Neural progenitor cell (in vitro differentiated cells): ENCODE results near the gene APH1B. TPM values are rescaled to one million over a fixed set of nuclear protein-coding genes. Genes with fewer than 3 reads are reported as not detected.

Source experiments
- DNase-seq: peaks from one replicate; pipeline ENCODE4 v3.0.0-alpha.2; 2016; ENCODE audit warnings: low spot score
- H2AFZ ChIP-seq: fragments of 200-600 bp; sonication (generic); replicated peaks from 2 replicates; pipeline ENCODE4 v1.6.1; 2016; ENCODE audit warnings: antibody characterized with exemption
- H3F3A ChIP-seq: fragments of 200-600 bp; sonication (generic); 2 replicates; pipeline ENCODE4 v1.6.1; 2016; ENCODE audit warnings: antibody characterized with exemption, low read depth
- H3K27ac ChIP-seq: fragments of 200-600 bp; sonication (generic); 2 replicates; pipeline ENCODE4 v1.5.1; 2016; ENCODE audit warnings: mild to moderate bottlenecking
- H3K27me3 ChIP-seq: fragments of 200-600 bp; sonication (generic); 2 replicates; pipeline ENCODE4 v1.6.1; 2016; ENCODE audit warnings: mild to moderate bottlenecking, moderate library complexity
- H3K36me3 ChIP-seq: fragments of 200-600 bp; sonication (generic); 2 replicates; pipeline ENCODE4 v1.5.1; 2016
- H3K4me1 ChIP-seq: fragments of 200-600 bp; sonication (generic); 2 replicates; pipeline ENCODE4 v1.6.1; 2016; ENCODE audit warnings: mixed run types
- H3K4me2 ChIP-seq: fragments of 200-600 bp; sonication (generic); 2 replicates; pipeline ENCODE4 v1.6.1; 2016
- H3K4me3 ChIP-seq: fragments of 200-600 bp; sonication (generic); 2 replicates; pipeline ENCODE4 v1.5.1; 2016
- H3K79me2 ChIP-seq: fragments of 200-600 bp; sonication (generic); 2 replicates; pipeline ENCODE4 v1.6.1; 2016; ENCODE audit warnings: low read depth
- H3K9ac ChIP-seq: fragments of 200-600 bp; sonication (generic); 2 replicates; pipeline ENCODE4 v1.6.1; 2016
- H3K9me3 ChIP-seq: fragments of 200-600 bp; sonication (generic); 2 replicates; pipeline ENCODE4 v1.5.1; 2016; ENCODE audit warnings: low read depth
- H4K20me1 ChIP-seq: fragments of 200-600 bp; sonication (generic); 2 replicates; pipeline ENCODE4 v1.6.1; 2016; ENCODE audit warnings: low read depth
- H3K27ac Mint-ChIP-seq: 3 replicates; pipeline ENCODE4 v1.8.0; 2021; ENCODE audit warnings: mixed read lengths
- H3K27me3 Mint-ChIP-seq: 2 replicates; pipeline ENCODE4 v1.8.0; 2022; ENCODE audit warnings: low read depth, mild to moderate bottlenecking, inconsistent platforms, moderate library complexity, mixed read lengths; ENCODE audit not compliant: insufficient read depth
- H3K36me3 Mint-ChIP-seq: 3 replicates; pipeline ENCODE4 v1.8.0; 2021; ENCODE audit warnings: mixed read lengths
- H3K4me1 Mint-ChIP-seq: 3 replicates; pipeline ENCODE4 v1.8.0; 2021; ENCODE audit warnings: mixed read lengths
- H3K4me3 Mint-ChIP-seq: 3 replicates; pipeline ENCODE4 v1.8.0; 2021; ENCODE audit warnings: mild to moderate bottlenecking, moderate library complexity, mixed read lengths
- H3K9me3 Mint-ChIP-seq: 3 replicates; pipeline ENCODE4 v1.8.0; 2020; ENCODE audit warnings: mixed read lengths
- CTCF ChIP-seq: fragments of 200-600 bp; sonication (generic); IDR thresholded peaks from 2 replicates; pipeline ENCODE4 v1.5.1; 2017; ENCODE audit warnings: antibody characterized with exemption, mild to moderate bottlenecking
- EZH2 ChIP-seq: fragments of 200-600 bp; sonication (generic); IDR thresholded peaks from 2 replicates; pipeline ENCODE4 v1.6.1; 2017; ENCODE audit warnings: antibody characterized with exemption, mild to moderate bottlenecking, moderate library complexity
- EZH2phosphoT487 ChIP-seq: fragments of 200-600 bp; sonication (generic); IDR thresholded peaks from 2 replicates; pipeline ENCODE4 v1.6.1; 2017; ENCODE audit warnings: antibody characterized with exemption
- total RNA-seq: library from RNA; depleted of rRNA; stranded (reverse); fragments of >200 nt; gene quantifications from 2 replicates; pipeline ENCODE4 v1.2.3, GENCODE V29; 2015; ENCODE audit warnings: low replicate concordance

Gene APH1B
- total RNA-seq, 1 donor from 2014 or later = 4.0 TPM

- Mint-ChIP-seq H3K27ac (no peak overlapping the region), H3K4me1 (peaks cover 4% of the 10 kb centered on the region), H3K4me3 (no peak overlapping the region), H3K27me3 (peaks cover 4% of the 10 kb centered on the region), H3K9me3 (no peaks in the 10 kb centered on the region), H3K36me3 (peaks cover 1% of the 10 kb centered on the region)
- no peaks in the 10 kb centered on the region for H3K4me1 ChIP-seq
- H3K4me2 ChIP-seq = no peak overlapping the region
- no peaks in the 10 kb centered on the region for H3K27me3 ChIP-seq
- H3K27ac ChIP-seq = no peak overlapping the region
- no peak overlapping the region for H3K4me3 ChIP-seq
- no peaks in the 10 kb centered on the region for H4K20me1 ChIP-seq
- H3F3A ChIP-seq = no peaks in the 10 kb centered on the region
- no peak overlapping the region for H3K9ac ChIP-seq
- H2AFZ ChIP-seq = no peak overlapping the region
- no peak for DNase-seq
- no peaks in the 10 kb centered on the region for H3K36me3 ChIP-seq
- TF ChIP-seq EZH2phosphoT487 = no peak
- TF ChIP-seq CTCF = no peak
- TF ChIP-seq EZH2 = no peak
- no peaks in the 10 kb centered on the region for H3K9me3 ChIP-seq
- H3K79me2 ChIP-seq = no peaks in the 10 kb centered on the region
Observed at GRCh38 chr15:63330926-63331325, 53.5 kb downstream of the APH1B start.

- Mint-ChIP-seq H3K27me3 (peaks cover 4% of the 10 kb centered on the region), H3K9me3 (no peaks in the 10 kb centered on the region), H3K4me1 (peaks cover 4% of the 10 kb centered on the region), H3K27ac (no peak overlapping the region), H3K36me3 (peaks cover 1% of the 10 kb centered on the region), H3K4me3 (no peak overlapping the region)
- no peak overlapping the region for H3K4me3 ChIP-seq
- H3K79me2 ChIP-seq = no peaks in the 10 kb centered on the region
- no peaks in the 10 kb centered on the region for H3K36me3 ChIP-seq
- no peak overlapping the region for H3K9ac ChIP-seq
- no peaks in the 10 kb centered on the region for H4K20me1 ChIP-seq
- no peak for DNase-seq
- H3K27me3 ChIP-seq = no peaks in the 10 kb centered on the region
- TF ChIP-seq EZH2phosphoT487 = no peak
- TF ChIP-seq EZH2 = no peak
- TF ChIP-seq CTCF = no peak
- H3K27ac ChIP-seq = no peak overlapping the region
- H3K4me2 ChIP-seq = no peak overlapping the region
- no peaks in the 10 kb centered on the region for H3K4me1 ChIP-seq
- H2AFZ ChIP-seq = no peak overlapping the region
- no peaks in the 10 kb centered on the region for H3K9me3 ChIP-seq
- no peaks in the 10 kb centered on the region for H3F3A ChIP-seq
Observed at GRCh38 chr15:63331456-63331855, 54.1 kb downstream of the APH1B start.

- H3K9me3 Mint-ChIP-seq = no peaks in the 10 kb centered on the region
- Histone ChIP-seq H2AFZ (no peak overlapping the region), H3K9me3 (no peaks in the 10 kb centered on the region), H3K4me3 (no peak overlapping the region), H3K27me3 (no peaks in the 10 kb centered on the region), H3K4me2 (no peak overlapping the region), H3K4me1 (no peaks in the 10 kb centered on the region), H3K27ac (no peak overlapping the region), H3K79me2 (no peaks in the 10 kb centered on the region), H3K9ac (no peak overlapping the region), H3F3A (no peaks in the 10 kb centered on the region), H4K20me1 (no peaks in the 10 kb centered on the region), H3K36me3 (no peaks in the 10 kb centered on the region)
- TF ChIP-seq EZH2 = no peak
- TF ChIP-seq EZH2phosphoT487 = no peak
- TF ChIP-seq CTCF = no peak
- no peak overlapping the region for H3K4me3 Mint-ChIP-seq
- H3K4me1 Mint-ChIP-seq = peaks cover 4% of the 10 kb centered on the region
- H3K27me3 Mint-ChIP-seq = peaks cover 4% of the 10 kb centered on the region
- no peaks in the 10 kb centered on the region for H3K36me3 Mint-ChIP-seq
- H3K27ac Mint-ChIP-seq = no peak overlapping the region
- no peak for DNase-seq
Observed at GRCh38 chr15:63332367-63333124, 55.1 kb downstream of the APH1B start.
